ENCODE data around the gene ATP11B.

GRCh38 chr3:182957676-182958266 is 164.5 kb downstream of the ATP11B start:
- TF ChIP-seq CTCF (conservative IDR thresholded peaks at IDR 0.05 in 1 of 2, IDR thresholded peaks at IDR 0.05 in 1 of 2; ENCODE audit: low read depth in 1 of 2, low read length in 2 of 2) (no peak), EZH2 (IDR thresholded peaks at IDR 0.05; ENCODE audit: low read length, missing control alignments) (no peak)
